HG02588 (cell line): ENCODE data around the gene TXNDC2.
"Not testable (repeated sequence)": the region's sequence is repeated elsewhere in the genome, so short reads cannot be mapped to it uniquely, and the experiment has no call there.

Experiments
- ATAC-seq: cut with Tn5 transposase; IDR thresholded peaks from one replicate; pipeline ENCODE4 v1.9.1; 2021; ENCODE audit warnings: mild to moderate bottlenecking, moderate library complexity; ENCODE audit not compliant: unreplicated experiment

Gene TXNDC2

DNA sequence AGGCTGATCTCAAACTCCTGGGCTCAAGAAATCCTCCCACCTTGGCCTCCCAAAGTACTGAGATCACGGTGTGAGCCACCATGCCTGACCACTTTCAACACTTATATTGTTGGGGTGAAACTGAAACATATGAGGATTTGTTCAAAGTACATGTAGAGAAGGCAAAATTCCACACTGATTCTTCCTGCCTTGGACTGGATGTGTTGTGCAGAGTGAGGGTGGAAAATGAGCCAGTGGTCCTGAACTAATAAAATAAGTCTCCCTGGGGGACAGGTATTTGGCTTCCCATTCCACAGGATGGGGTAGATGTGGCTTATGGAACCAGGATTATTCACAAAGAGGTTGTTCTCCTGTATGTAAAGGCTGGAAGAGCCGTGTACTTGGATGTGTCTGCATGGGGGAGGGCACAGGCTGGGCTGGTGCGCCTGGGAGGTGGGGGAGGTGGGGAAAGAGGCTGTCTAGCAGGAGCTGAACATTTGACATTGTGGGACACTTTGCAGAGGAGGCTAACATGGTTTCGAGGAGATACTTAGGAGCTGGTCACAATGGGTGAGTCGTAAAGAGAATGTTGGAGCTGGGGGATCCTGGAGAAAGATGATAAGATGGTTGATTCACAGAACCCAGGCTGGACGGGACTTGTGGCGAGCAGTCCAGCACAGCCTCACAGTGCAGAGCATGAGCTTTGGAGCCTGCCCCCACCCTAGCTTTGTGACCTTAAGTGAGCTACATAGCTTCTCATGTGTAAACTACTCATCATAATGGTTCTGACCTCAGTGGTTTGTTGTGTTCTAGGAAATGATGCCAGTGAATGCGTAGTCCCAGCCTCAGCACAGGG is at the start of gene TXNDC2:
Gene TXNDC2, plus strand, starts transcription at position 804 of the 835 bp plus-strand sequence. CDS start 708 bp downstream, outside the sequence.
- ATAC-seq, result no peak

DNA sequence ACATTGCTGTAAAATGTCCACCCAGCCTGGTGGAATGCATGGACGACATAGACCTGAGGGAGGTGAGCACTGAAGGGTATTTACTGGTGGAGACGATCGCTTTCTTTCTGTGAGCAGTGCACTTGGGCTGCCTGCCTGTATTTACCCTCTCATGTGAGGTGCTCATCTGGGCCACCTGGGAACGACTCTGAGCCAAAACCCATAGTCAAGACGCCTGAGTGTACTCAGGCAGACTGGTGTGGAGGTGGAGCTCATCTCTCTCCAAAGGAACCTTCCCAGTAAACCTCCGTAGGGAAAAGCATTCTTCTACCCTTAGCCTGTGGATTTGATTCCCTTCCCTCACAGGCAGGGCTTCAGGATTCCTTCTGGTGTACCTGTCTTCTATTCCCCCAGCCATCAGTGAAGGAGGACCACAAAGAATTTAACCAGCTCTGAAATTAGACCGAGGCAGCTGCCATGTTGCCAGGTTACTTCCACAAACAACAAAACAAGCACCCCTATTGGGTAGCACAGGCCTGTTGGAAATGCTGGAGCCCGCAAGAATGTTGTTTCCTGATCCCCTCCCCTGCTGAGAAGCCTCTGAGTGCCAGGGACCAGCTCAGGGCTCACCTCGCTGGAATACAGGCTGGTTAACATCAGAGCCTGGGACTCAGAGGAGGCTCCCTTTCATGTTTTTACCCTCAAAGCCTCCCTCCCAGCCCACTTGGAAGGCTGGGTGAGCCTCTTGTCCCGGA is 47.5 kb upstream of the TXNDC2 start:
- no peak for ATAC-seq

DNA sequence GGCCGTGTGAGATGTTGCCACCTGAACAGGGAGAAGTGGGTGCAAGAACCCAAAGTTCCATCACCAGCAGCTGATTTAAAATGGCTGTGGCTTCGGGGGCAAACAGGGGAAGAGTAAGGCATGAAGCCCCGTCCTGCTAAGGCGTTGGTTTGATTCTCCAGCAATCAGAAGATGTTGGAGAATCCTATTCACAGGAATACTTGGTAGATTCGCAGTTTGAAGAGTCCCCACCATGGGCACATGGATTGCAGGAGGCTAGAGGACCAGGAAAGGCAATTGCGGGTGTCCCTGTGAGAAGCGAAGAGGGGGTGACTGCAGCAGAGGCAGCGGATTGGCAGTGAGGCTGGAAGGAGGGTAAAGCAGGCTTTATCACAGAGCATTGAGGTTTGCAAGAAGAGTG is 46.6 kb upstream of the TXNDC2 start:
- ATAC-seq, result no peak

DNA sequence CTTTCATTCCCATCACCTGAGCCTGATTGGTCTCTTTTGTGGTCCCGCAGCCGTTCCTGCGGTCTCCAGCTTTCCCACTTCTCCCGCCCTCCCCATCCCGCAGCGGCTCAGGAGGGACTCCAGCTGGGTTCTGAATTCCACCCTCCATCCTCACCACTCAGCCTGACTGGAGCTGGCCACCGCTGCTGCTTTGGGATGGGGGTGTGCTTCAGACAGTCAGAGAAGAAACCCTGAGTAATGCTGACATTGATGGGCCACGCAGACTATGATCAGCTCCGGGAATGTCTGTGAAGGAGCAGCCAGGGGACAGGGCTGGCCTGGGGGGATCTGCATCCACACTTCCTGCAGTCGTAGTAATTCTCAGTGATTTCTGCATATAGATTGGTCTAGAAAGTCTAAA is 45.9 kb upstream of the TXNDC2 start:
- ATAC-seq, result no peak

DNA sequence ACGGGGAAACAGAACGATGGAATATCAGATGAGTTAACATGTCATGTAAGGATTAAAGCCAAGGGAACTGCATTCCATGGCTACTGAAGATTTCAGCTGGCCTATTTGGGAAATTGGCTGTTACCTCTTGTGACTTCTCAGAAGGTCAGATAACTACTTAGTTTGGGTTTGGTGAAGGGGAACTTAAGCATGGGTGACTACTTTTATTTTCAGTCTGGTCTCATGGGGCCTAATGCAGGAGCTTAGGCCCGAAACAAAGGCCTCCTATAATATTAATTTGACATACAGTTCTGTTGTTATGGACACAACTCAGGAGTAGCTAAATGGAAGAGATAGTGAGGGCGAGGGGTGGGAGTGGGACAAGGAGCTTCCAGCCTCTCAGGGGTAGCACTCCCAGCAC is 44.0 kb upstream of the TXNDC2 start:
- no peak for ATAC-seq

DNA sequence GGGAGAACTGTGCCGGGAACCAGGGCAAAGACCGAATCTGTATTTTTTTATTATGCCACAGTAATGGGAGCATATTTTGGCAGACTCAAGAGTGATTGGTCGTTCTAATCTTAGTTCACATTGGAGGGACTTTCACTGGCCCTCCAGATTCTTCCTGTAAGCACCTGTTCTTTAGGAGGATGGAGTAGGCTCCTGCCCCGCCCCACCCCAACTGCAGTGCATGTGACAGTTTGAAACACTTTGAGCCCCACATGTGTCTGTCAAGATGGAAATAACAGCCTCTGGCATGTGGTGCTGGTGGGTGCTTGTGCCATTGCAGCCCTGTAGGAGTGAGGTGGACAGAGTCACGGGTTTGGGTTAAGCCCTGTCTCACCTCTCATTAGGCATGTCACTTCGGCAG is 43.3 kb upstream of the TXNDC2 start:
- no peak for ATAC-seq

DNA sequence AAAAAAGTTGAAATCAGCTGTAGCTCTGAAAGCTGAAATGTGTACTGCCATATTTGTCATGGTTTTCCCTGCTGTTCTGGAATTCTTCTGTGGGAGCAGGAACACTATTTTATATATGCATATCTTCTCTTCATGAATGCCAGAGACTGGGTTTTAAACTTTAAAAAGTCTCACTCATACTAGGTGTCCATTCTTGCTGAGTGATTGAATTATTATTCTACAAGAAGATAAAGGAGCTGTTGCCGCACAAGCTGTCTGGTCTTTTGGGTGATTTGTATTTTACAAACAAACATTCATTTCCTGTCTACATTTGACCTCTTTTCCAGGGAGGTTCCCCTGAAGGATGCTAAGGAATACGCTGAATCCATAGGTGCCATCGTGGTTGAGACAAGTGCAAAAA is 40.5 kb upstream of the TXNDC2 start:
- ATAC-seq, result no peak

DNA sequence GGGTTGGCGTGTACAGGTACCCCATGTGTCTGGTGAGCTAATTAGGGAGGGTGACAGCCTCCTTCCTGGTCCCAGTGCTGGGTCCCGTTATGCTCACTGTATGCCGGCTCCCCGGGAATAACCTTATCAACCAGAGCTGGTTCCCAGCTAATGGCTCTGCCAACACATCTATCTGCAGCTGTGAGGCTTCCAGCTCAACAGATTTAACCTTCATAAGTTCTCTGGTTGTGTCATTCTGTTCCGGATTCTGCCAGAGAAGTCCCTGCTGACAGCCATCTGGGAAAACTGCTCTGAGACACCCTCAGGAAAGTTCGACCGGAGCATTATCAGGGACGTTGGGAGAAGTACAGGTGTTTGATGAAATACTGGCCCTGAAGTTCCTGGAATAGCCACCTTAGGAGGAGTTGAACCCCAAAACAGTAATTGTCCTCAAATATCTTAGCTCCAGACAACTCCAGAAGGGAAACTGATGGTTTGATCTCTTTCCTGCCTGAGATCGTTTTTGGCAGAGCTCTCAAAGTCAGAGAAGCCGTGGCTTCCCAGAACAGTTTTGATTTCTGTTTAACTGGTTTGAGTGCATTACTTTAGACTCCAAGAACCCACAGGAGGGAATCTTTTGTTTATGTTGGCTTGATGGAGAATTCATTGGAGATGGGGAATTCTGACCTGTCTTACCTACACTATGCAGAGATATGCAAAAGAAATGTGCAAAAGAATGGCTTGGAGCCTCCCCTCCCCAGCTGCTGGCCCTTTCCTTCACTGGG is 39.4 kb upstream of the TXNDC2 start:
- ATAC-seq, result no peak

DNA sequence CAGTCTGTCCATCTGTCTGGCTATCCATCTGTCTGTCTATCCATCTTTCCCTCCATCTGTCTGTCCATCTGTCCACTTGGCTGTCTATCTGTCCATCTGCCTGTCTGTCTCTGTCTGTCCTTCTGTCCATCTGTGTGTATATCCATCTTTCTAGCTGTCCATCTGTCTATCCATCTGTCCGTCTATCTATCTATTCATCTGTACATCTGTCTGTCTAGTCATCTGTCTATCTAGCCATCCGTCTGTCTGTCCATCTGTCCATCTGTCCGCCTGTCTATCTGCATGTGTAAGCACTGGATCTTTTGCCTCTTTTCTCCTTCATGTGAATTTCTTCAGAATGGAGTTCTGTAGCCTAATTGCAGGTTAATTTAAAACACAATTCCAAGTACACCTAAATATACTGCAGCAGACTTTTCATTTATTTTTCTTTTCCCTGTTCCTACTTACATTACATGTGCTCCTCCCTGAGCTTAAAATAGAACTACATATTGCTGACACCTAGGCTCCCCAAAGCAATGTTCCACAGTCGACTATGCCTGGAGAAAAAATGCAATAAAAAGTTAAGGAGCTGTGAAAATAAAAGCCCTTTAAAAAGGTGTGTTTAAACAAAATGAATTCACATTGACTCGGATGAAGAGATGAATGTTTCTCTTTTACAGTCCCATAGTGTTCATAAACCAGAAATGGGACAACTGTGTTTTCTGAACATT is 37.4 kb upstream of the TXNDC2 start:
- ATAC-seq, result no peak

DNA sequence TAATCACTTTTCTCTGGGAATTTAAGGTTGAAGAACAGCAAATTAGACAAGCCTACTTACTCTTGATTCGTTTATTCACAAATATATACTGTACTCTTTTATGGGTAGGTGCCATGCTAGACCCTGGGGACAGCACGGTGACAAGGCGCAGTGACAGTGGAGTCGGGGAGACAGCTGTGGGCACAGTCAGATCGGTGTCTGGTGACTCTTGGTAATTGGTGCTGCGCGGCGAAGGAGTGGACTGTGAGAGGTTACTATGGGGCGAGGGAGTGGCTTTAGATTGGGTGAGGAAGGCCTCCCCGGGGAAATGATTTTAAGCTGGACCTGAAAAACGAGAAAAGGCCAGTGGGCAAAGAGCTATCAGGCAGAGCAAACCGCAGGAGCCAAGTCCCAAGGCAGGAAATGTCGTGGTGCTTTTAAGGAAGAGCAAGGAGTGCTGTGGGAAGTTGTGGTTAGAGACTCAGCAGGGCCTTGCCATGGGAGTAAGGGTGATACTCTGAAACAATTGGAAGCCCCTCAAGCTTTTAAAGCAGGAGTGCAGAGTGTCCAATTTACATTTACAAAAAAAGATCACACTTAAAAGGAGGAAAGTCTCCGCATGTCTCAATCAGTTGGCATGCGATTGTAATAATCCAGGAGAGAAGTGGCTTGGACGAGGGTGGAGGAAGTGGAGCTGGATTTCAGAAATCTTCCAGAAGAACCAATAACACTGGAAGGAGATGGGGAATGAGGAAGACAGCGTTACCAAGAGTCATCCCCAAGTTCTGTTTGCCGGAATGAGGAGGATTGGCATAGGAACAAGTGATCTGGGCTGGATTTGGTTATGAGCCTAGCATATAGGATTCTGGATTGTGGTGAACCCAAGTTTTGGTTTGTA is 36.1 kb upstream of the TXNDC2 start:
- no peak for ATAC-seq

DNA sequence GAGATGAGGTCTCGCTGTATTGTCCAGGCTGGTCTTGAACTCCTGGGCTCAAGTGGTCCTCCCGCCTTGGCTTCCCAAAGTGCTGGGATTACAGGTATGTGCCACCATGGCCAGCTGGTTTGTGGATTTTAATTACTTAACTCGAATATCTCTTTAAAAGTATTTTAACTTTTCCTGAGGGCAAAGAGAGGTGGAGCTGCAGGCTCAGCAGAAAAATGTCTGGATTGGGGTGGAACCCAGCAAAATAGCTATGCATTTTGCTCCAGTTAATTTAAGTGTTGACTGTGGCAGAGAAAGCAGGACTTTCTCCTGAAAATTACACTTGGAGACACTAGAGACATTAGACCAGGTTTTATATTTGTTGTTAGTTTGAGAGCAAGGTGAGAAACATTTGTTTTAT is 35.5 kb upstream of the TXNDC2 start:
- ATAC-seq, result no peak

DNA sequence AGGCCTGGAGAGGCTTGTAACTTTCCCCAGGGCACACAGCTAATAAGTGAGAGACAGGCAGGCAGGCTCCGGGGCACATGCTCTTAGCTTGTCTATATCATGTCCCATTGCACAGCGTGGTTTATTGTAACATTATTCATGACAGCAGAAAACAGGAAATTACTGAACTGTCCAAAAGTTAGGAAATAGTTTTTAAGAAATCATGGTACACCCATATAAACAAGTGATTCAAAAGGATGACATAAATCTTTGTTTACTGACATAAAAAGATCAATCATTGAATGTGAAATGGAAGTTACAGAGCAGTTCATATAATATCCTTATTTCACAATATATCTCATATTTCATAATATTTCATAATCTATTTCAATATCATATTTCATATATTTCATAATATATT is 34.3 kb upstream of the TXNDC2 start:
- ATAC-seq, result no peak

DNA sequence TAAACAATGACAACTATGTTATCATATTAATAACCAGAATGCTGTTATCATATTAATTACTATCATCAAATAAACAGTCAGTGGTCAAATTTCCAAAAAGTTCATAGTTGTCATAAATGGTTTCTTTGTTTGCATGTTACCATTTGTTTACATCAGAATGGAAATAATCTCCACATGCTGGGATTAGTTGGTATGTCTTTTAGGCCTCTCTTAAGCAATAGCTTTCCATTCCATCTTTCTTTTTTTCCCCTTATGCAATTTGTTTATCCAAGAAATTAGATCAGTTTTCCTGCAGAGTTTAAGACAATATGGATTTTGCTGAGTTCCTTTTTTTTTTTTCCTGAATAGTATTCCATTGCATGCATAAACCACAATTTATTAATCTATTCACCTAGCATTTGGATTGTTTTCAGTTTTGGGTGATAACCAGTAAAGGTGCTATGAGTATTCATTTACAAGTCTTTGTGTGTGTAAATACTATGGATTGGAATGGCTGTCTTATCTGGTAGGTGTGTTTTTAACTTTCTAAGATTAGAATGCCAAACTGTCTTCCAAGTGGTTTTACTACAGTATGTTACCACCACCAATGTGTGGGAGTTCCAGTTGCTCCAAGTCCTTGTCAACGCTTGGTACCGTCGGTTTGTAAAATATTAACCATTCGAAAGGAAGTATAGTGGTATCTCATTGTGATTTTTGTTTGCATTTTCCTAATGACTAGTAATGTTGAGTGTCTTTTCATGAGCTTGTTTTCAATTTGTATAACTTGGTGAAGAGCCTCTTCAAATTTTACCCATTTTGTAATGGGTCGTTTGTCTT is 33.3 kb upstream of the TXNDC2 start:
- no peak for ATAC-seq

DNA sequence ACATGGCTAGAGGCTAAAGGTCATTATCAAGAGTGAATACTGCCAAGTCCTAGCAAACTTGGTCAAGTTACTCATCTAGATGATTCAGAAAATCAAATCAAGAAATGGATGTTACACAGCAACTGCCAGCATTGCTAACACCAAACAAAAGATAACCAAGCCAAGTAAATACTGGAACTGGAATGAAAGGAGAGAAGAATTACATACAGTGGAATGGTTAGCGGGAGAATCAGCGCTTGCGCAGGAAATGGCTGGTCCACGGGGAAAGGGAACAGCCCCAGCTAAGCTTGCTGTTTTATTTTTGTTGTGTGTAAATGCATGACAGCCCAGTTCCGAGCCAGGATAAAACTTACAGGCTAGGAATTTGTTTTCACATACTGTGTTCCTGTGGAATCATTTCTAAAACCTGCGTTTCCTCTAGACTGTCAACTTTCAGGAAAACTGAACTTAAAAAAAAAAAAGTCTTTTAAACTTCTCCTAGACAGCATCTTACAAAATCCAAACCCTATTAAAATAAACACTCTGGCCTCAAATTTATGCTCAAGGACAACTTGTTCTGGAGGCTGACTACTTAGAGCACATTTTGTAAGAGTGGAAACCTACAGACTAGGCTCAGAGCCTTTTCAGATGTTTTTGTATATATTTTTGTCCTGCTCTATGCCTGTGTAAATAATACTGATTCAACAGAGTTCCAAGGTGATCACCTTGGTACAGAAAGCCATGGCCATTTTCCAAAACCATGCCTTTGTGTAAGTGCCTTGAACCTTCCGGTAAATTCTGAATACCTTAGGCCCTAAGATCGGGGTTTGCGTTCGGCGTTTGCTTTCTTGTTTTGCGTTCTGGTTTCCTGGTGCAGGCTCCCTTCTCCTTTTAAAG is 30.7 kb upstream of the TXNDC2 start:
- no peak for ATAC-seq

DNA sequence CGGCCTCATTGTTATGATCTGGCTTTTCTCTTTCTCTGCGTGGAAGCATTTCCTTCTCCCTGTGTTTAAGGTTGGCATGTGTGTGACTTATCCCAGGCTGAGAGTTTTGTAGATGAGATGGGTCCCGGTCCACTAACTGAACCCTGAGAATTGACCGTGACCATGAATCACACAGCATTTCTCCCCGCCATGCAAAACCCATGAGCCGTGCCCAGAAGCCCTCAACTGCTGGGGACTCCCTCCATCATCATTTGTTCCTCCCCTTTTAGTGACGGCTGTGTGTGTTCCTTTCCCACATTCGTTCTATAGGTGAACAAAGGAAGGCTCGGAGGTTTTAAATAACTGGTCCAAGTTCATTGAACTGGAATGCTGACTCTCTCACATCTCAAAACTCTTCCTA is 30.1 kb upstream of the TXNDC2 start:
- no peak for ATAC-seq

DNA sequence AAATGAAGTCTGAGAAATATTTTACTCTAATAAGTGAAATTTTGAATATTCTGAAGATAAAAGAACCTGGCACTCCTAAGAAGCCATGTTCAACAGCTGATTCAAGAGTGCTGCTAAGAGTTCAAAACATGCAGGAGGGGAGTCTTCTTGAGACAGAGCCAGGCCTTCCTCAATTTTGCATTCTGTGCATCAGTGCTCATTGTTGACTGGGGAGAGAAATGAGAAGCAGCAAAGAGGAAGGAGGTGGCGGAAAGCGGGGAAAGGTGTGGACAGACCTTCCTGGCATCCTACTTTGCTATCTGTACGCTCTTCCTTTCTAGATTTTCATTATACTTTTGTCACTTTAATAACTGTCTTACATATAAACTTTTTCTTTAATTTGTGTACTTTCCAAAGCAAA is 29.7 kb upstream of the TXNDC2 start:
- no peak for ATAC-seq

DNA sequence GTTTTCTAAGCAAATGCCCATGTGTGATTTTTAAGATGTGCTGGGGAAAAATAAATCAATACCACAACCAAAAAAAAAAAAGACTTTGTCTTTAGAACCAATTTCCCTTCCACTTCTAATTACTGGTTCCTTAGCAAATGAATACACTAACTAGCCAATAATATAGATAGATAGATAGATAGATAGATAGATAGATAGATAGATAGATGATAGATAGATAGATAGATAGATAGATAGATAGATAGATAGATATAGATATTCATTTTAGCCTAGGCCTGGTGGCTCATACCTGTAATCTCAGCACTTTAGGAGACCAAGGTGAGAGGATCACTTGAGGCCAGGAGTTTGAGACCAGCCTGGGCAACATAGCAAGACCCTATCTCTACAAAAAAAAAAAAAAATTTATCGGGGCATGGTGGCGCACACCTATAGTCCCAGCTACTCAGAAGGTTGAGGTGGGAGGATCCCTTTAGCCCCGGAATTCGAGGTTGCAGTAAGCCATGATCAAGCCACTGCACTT is 28.2 kb upstream of the TXNDC2 start:
- ATAC-seq, result not testable (repeated sequence)

DNA sequence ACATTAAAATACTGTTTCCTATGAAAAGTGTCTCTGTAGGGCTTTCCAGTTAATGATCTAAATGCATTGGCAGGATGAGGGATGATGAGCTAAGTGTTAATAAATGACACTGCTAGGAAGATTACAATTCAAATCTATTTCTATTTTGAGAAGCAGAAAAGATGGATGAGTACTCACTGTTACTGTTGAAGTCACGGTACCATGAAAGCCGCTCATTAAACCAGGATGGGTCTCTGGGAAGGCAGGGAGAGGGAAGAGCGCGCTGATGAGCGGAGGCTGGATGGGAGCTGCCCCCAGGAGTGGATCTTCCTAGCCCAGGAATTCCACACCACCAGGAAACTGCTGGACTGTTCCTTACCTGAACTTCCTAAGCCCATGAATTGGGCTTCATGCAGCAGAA is 27.1 kb upstream of the TXNDC2 start:
- ATAC-seq, result no peak
